ENCODE results near the gene RAP2A.

The RAP2A gene

GRCh38 chr13:97448503-97449251, 14.7 kb downstream of the RAP2A start:
- no peak for DNase-seq

- no peak for DNase-seq
Measured at GRCh38 chr13:97454699-97455098, 20.7 kb downstream of the RAP2A start.

- no peak for DNase-seq
Measured at GRCh38 chr13:97456047-97456446, 22.1 kb downstream of the RAP2A start.

GRCh38 chr13:97459215-97459777, 25.3 kb downstream of the RAP2A start:
- DNase-seq, result no peak

- no peak for DNase-seq
Measured at GRCh38 chr13:97460004-97460775, 26.2 kb downstream of the RAP2A start.

GRCh38 chr13:97460853-97461252, 26.9 kb downstream of the RAP2A start:
- no peak for DNase-seq

GRCh38 chr13:97464561-97464960, 30.6 kb downstream of the RAP2A start:
- DNase-seq, result no peak

GRCh38 chr13:97466722-97467121, 32.8 kb downstream of the RAP2A start:
- DNase-seq, result no peak

GRCh38 chr13:97468331-97468730, 34.4 kb downstream of the RAP2A start:
- DNase-seq, result no peak

- no peak for DNase-seq
Measured at GRCh38 chr13:97471711-97472110, 37.7 kb downstream of the RAP2A start.

GRCh38 chr13:97474349-97474980, 40.5 kb downstream of the RAP2A start:
- DNase-seq, result no peak

GRCh38 chr13:97475011-97475410, 41.0 kb downstream of the RAP2A start:
- no peak for DNase-seq

- no peak for DNase-seq
Measured at GRCh38 chr13:97477844-97478243, 43.9 kb downstream of the RAP2A start.

- DNase-seq, result no peak
Measured at GRCh38 chr13:97478247-97478646, 44.3 kb downstream of the RAP2A start.

- no peak for DNase-seq
Measured at GRCh38 chr13:97483465-97483864, 49.5 kb downstream of the RAP2A start.

GRCh38 chr13:97484301-97484700, 50.3 kb downstream of the RAP2A start:
- DNase-seq, result no peak

GRCh38 chr13:97485320-97485719, 51.4 kb downstream of the RAP2A start:
- DNase-seq, result no peak

- DNase-seq, result no peak
Measured at GRCh38 chr13:97490702-97491307, 56.8 kb downstream of the RAP2A start.

GRCh38 chr13:97491452-97491851, 57.5 kb downstream of the RAP2A start:
- no peak for DNase-seq

GRCh38 chr13:97492257-97492656, 58.3 kb downstream of the RAP2A start:
- DNase-seq, result no peak

- no peak for DNase-seq
Measured at GRCh38 chr13:97492684-97493371, 58.9 kb downstream of the RAP2A start.

- DNase-seq, result no peak
Measured at GRCh38 chr13:97493456-97493855, 59.5 kb downstream of the RAP2A start.

All from femur (tissue), 1 donor.